Measurements from ENCODE around the gene PALLD.

Gene PALLD

GRCh38 chr4:168841672-168842019 is 344.8 kb downstream of the PALLD start:
- no peaks in the 10 kb centered on the region for H3K27me3 ChIP-seq (ENCODE audit: control insufficient read depth in 3 of 3, insufficient read depth in 3 of 3, low read depth in 1 of 3, low read length in 3 of 3)
- no peaks in the 10 kb centered on the region for H3K9me3 ChIP-seq (replicated peaks in 1 of 2; ENCODE audit: control insufficient read depth in 2 of 2, insufficient read depth in 1 of 2, low read depth in 1 of 2, low read length in 2 of 2)
- H3K4me2 ChIP-seq (ENCODE audit: insufficient read depth, low read length, poor library complexity, severe bottlenecking) = no peak overlapping the region
- H2BK15ac ChIP-seq (ENCODE audit: low read length) = no peak overlapping the region
- DNase-seq (ENCODE audit: low spot score) = no peak
- H4K8ac ChIP-seq (ENCODE audit: low read depth, low read length) = no peak overlapping the region
- H2BK120ac ChIP-seq (ENCODE audit: low read depth, low read length) = no peak overlapping the region
- H3K4ac ChIP-seq (ENCODE audit: low read length) = no peak overlapping the region
- no peak overlapping the region for H3K14ac ChIP-seq (ENCODE audit: low read length)
- no peak overlapping the region for H2AK5ac ChIP-seq (ENCODE audit: low read depth, low read length)
- no peak overlapping the region for H2AFZ ChIP-seq (ENCODE audit: low read length)
- no peak overlapping the region for H3K23ac ChIP-seq (ENCODE audit: low read depth, low read length, poor library complexity)
- H3K27ac ChIP-seq (replicated peaks; ENCODE audit: low read length) = no peak overlapping the region
- no peak overlapping the region for H4K91ac ChIP-seq (ENCODE audit: low read depth, low read length, poor library complexity)
- H3K18ac ChIP-seq (ENCODE audit: low read length) = no peak overlapping the region
- H3K79me1 ChIP-seq (ENCODE audit: low read depth, low read length) = peaks cover 7% of the 10 kb centered on the region
- H3K36me3 ChIP-seq (replicated peaks in 1 of 2; ENCODE audit: control insufficient read depth in 2 of 2, insufficient read depth in 2 of 2, low read length in 2 of 2) = peaks cover 11 to 57% of the 10 kb centered on the region in 2 donors
- H2BK12ac ChIP-seq (ENCODE audit: low read length) = no peak overlapping the region
- no peak overlapping the region for H3K9ac ChIP-seq (ENCODE audit: low read depth, low read length, poor library complexity)
- H3K4me3 ChIP-seq (ENCODE audit: low read length in 2 of 2) = no peak overlapping the region
- H2BK5ac ChIP-seq (ENCODE audit: low read length) = no peak overlapping the region
- peaks cover 0 to 14% of the 10 kb centered on the region in 2 donors for H3K4me1 ChIP-seq (ENCODE audit: control insufficient read depth in 2 of 2, insufficient read depth in 1 of 2, low read depth in 1 of 2, low read length in 2 of 2)

GRCh38 chr4:168842186-168842585 is 345.3 kb downstream of the PALLD start:
- Histone ChIP-seq H2BK15ac (ENCODE audit: low read length) (no peak overlapping the region), H4K8ac (ENCODE audit: low read depth, low read length) (no peak overlapping the region), H3K4me3 (ENCODE audit: low read length in 2 of 2) (no peak overlapping the region), H3K79me1 (ENCODE audit: low read depth, low read length) (peaks cover 7% of the 10 kb centered on the region), H3K4me2 (ENCODE audit: insufficient read depth, low read length, poor library complexity, severe bottlenecking) (no peak overlapping the region), H2AFZ (ENCODE audit: low read length) (no peak overlapping the region), H3K9me3 (replicated peaks in 1 of 2; ENCODE audit: control insufficient read depth in 2 of 2, insufficient read depth in 1 of 2, low read depth in 1 of 2, low read length in 2 of 2) (no peaks in the 10 kb centered on the region), H3K27me3 (ENCODE audit: control insufficient read depth in 3 of 3, insufficient read depth in 3 of 3, low read depth in 1 of 3, low read length in 3 of 3) (no peaks in the 10 kb centered on the region), H3K36me3 (replicated peaks in 1 of 2; ENCODE audit: control insufficient read depth in 2 of 2, insufficient read depth in 2 of 2, low read length in 2 of 2) (peaks cover 11 to 52% of the 10 kb centered on the region in 2 donors), H4K91ac (ENCODE audit: low read depth, low read length, poor library complexity) (no peak overlapping the region), H3K27ac (replicated peaks; ENCODE audit: low read length) (no peak overlapping the region), H2BK12ac (ENCODE audit: low read length) (no peak overlapping the region), H3K9ac (ENCODE audit: low read depth, low read length, poor library complexity) (no peak overlapping the region), H3K4ac (ENCODE audit: low read length) (no peak overlapping the region), H3K14ac (ENCODE audit: low read length) (no peak overlapping the region), H2BK120ac (ENCODE audit: low read depth, low read length) (no peak overlapping the region), H2AK5ac (ENCODE audit: low read depth, low read length) (no peak overlapping the region), H3K23ac (ENCODE audit: low read depth, low read length, poor library complexity) (no peak overlapping the region), H2BK5ac (ENCODE audit: low read length) (no peak overlapping the region), H3K4me1 (ENCODE audit: control insufficient read depth in 2 of 2, insufficient read depth in 1 of 2, low read depth in 1 of 2, low read length in 2 of 2) (peaks cover 0 to 14% of the 10 kb centered on the region in 2 donors), H3K18ac (ENCODE audit: low read length) (no peak overlapping the region)
- DNase-seq (ENCODE audit: low spot score) = no peak
- WGBS, 2 donors (ENCODE audit: extremely low coverage in 2 of 2, insufficient read length in 2 of 2, insufficient replicate concordance in 1 of 2) = no CpG with 5 or more reads among the region's 1 CpG

- H3K4me3 ChIP-seq (ENCODE audit: low read length in 2 of 2) = no peak overlapping the region
- WGBS, 2 donors (ENCODE audit: extremely low coverage in 2 of 2, insufficient read length in 2 of 2, insufficient replicate concordance in 1 of 2) = no CpG with 5 or more reads among the region's 7 CpGs
- no peak overlapping the region for H2BK15ac ChIP-seq (ENCODE audit: low read length)
- H3K23ac ChIP-seq (ENCODE audit: low read depth, low read length, poor library complexity) = no peak overlapping the region
- H3K79me1 ChIP-seq (ENCODE audit: low read depth, low read length) = peaks cover 4% of the 10 kb centered on the region
- no peak for DNase-seq (ENCODE audit: low spot score)
- H2BK5ac ChIP-seq (ENCODE audit: low read length) = no peak overlapping the region
- no peak overlapping the region for H3K9ac ChIP-seq (ENCODE audit: low read depth, low read length, poor library complexity)
- no peaks in the 10 kb centered on the region for H3K27me3 ChIP-seq (ENCODE audit: control insufficient read depth in 3 of 3, insufficient read depth in 3 of 3, low read depth in 1 of 3, low read length in 3 of 3)
- no peak overlapping the region for H2AK5ac ChIP-seq (ENCODE audit: low read depth, low read length)
- no peak overlapping the region for H4K8ac ChIP-seq (ENCODE audit: low read depth, low read length)
- H3K36me3 ChIP-seq (replicated peaks in 1 of 2; ENCODE audit: control insufficient read depth in 2 of 2, insufficient read depth in 2 of 2, low read length in 2 of 2) = peaks cover 8 to 42% of the 10 kb centered on the region in 2 donors
- H3K4ac ChIP-seq (ENCODE audit: low read length) = no peak overlapping the region
- H3K18ac ChIP-seq (ENCODE audit: low read length) = no peak overlapping the region
- H3K4me2 ChIP-seq (ENCODE audit: insufficient read depth, low read length, poor library complexity, severe bottlenecking) = no peak overlapping the region
- H3K9me3 ChIP-seq (replicated peaks in 1 of 2; ENCODE audit: control insufficient read depth in 2 of 2, insufficient read depth in 1 of 2, low read depth in 1 of 2, low read length in 2 of 2) = no peaks in the 10 kb centered on the region
- H4K91ac ChIP-seq (ENCODE audit: low read depth, low read length, poor library complexity) = no peak overlapping the region
- H3K27ac ChIP-seq (replicated peaks; ENCODE audit: low read length) = no peak overlapping the region
- no peak overlapping the region for H2BK12ac ChIP-seq (ENCODE audit: low read length)
- H3K14ac ChIP-seq (ENCODE audit: low read length) = no peak overlapping the region
- peaks cover 4 to 15% of the 10 kb centered on the region in 2 donors for H3K4me1 ChIP-seq (ENCODE audit: control insufficient read depth in 2 of 2, insufficient read depth in 1 of 2, low read depth in 1 of 2, low read length in 2 of 2)
- no peak overlapping the region for H2BK120ac ChIP-seq (ENCODE audit: low read depth, low read length)
- H2AFZ ChIP-seq (ENCODE audit: low read length) = no peak overlapping the region
Observed at GRCh38 chr4:168843635-168844034, 346.8 kb downstream of the PALLD start.

- WGBS, 2 donors (ENCODE audit: extremely low coverage in 2 of 2, insufficient read length in 2 of 2, insufficient replicate concordance in 1 of 2) = no CpG with 5 or more reads among the region's 8 CpGs
- Histone ChIP-seq H3K4ac (ENCODE audit: low read length) (no peak overlapping the region), H4K91ac (ENCODE audit: low read depth, low read length, poor library complexity) (no peak overlapping the region), H2BK15ac (ENCODE audit: low read length) (no peak overlapping the region), H3K4me1 (ENCODE audit: control insufficient read depth in 2 of 2, insufficient read depth in 1 of 2, low read depth in 1 of 2, low read length in 2 of 2) (peaks cover 12 to 15% of the 10 kb centered on the region in 2 donors), H3K4me2 (ENCODE audit: insufficient read depth, low read length, poor library complexity, severe bottlenecking) (no peak overlapping the region), H3K18ac (ENCODE audit: low read length) (no peak overlapping the region), H2AFZ (ENCODE audit: low read length) (no peak overlapping the region), H2AK5ac (ENCODE audit: low read depth, low read length) (no peak overlapping the region), H3K27ac (replicated peaks; ENCODE audit: low read length) (no peak overlapping the region), H4K8ac (ENCODE audit: low read depth, low read length) (no peak overlapping the region), H3K9ac (ENCODE audit: low read depth, low read length, poor library complexity) (no peak overlapping the region), H3K14ac (ENCODE audit: low read length) (no peak overlapping the region), H3K4me3 (ENCODE audit: low read length in 2 of 2) (no peak overlapping the region), H2BK12ac (ENCODE audit: low read length) (no peak overlapping the region), H3K79me1 (ENCODE audit: low read depth, low read length) (peaks cover 4% of the 10 kb centered on the region), H3K36me3 (replicated peaks in 1 of 2; ENCODE audit: control insufficient read depth in 2 of 2, insufficient read depth in 2 of 2, low read length in 2 of 2) (peaks cover 5 to 42% of the 10 kb centered on the region in 2 donors), H2BK120ac (ENCODE audit: low read depth, low read length) (no peak overlapping the region), H2BK5ac (ENCODE audit: low read length) (no peak overlapping the region), H3K23ac (ENCODE audit: low read depth, low read length, poor library complexity) (no peak overlapping the region), H3K27me3 (ENCODE audit: control insufficient read depth in 3 of 3, insufficient read depth in 3 of 3, low read depth in 1 of 3, low read length in 3 of 3) (no peaks in the 10 kb centered on the region), H3K9me3 (replicated peaks in 1 of 2; ENCODE audit: control insufficient read depth in 2 of 2, insufficient read depth in 1 of 2, low read depth in 1 of 2, low read length in 2 of 2) (no peaks in the 10 kb centered on the region)
- DNase-seq (ENCODE audit: low spot score) = no peak
Observed at GRCh38 chr4:168844353-168845049, 347.6 kb downstream of the PALLD start.

Measured in neuronal stem cell (in vitro differentiated cells).